GM21447 (cell line): Measurements from ENCODE around the gene SCPEP1.
"Not testable (repeated sequence)": the region's sequence is repeated elsewhere in the genome, so short reads cannot be mapped to it uniquely, and the experiment has no call there.

Experiments used
- ATAC-seq: cut with Tn5 transposase; IDR thresholded peaks from one replicate; pipeline ENCODE4 v1.9.1; 2021; ENCODE audit not compliant: unreplicated experiment

The SCPEP1 gene, protein sequence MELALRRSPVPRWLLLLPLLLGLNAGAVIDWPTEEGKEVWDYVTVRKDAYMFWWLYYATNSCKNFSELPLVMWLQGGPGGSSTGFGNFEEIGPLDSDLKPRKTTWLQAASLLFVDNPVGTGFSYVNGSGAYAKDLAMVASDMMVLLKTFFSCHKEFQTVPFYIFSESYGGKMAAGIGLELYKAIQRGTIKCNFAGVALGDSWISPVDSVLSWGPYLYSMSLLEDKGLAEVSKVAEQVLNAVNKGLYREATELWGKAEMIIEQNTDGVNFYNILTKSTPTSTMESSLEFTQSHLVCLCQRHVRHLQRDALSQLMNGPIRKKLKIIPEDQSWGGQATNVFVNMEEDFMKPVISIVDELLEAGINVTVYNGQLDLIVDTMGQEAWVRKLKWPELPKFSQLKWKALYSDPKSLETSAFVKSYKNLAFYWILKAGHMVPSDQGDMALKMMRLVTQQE

DNA sequence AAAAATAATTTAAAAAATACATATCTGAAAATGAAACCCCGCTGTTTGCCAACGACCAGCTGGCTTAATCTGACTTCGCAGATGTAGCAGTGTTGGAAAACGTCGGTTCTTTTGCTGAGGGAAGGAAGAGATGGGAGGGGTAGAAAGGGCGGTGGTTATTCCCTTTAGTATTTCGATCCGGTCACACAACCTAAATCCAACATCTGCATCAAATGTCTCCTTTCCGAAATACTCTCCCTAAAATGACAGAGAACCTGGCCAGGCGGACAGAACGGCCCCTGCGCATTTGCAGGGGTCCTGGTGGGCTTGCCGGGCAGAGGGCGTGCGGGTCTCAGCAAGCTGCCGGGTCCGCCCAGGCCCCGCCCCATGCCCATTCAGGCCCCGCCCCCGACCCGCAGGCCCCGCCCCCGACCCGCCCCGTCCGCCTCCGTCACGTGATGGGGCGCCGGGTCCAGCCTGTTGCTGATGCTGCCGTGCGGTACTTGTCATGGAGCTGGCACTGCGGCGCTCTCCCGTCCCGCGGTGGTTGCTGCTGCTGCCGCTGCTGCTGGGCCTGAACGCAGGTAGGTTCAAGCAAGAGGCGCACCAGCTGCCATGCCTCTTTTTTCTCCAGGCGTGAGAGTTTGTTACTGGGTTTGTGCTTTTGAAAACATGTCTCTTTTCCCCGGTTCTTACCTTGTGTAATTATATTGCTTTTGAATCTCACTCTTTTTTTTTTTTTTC, at the start of gene SCPEP1:
Gene SCPEP1, plus strand, starts transcription at position 459 of the 723 bp plus-strand sequence. Its CDS starts 29 bp downstream, at position 488.
- peak; percentile 68 for ATAC-seq

DNA sequence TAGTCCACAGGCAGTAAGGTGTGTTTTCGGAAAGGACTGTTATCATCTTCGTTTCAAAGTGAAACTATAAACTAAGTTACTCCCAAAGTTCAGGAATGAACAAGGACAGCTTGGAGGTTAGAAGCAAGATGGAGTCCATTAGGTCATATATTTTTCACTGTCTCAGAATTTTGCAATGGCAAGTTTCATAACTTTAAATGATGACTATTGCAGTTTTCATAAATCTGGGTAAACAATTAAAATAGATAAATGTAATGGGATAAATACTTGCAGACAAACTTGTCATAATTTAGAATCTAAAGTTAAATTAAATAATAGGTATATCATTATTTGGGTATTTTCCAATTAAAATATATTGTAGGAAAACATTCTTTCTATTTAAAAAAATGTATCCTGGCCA, 49.3 kb upstream of the SCPEP1 start:
- ATAC-seq: no peak

DNA sequence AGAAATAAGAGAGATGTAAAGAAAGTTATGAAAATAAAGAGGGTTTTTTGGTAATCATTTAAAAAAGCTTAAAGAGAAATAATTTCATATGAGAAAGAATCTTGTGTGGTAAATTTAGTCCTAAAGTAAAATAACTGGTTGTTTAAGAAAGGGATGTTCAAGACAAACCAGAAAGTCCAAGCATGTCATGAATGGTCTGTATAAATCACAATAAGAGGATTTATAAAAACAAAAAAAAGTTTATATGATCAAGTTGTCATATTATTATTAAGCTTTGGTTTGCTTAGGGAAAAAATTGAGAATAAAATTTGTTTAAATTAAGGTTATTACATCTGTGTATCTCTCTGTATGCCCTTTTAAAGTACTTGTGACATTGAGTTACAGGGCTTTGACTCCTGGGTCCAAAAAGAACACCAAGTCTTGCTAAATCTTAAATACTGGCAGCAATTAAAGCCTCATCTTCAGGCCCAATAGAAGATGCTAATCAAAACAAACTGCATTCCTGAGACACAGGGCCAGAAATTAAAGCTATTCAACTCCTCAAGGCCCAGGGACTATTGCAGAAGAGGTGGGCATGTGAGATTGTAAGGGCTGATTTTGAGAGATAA, 48.5 kb upstream of the SCPEP1 start:
- no peak for ATAC-seq

DNA sequence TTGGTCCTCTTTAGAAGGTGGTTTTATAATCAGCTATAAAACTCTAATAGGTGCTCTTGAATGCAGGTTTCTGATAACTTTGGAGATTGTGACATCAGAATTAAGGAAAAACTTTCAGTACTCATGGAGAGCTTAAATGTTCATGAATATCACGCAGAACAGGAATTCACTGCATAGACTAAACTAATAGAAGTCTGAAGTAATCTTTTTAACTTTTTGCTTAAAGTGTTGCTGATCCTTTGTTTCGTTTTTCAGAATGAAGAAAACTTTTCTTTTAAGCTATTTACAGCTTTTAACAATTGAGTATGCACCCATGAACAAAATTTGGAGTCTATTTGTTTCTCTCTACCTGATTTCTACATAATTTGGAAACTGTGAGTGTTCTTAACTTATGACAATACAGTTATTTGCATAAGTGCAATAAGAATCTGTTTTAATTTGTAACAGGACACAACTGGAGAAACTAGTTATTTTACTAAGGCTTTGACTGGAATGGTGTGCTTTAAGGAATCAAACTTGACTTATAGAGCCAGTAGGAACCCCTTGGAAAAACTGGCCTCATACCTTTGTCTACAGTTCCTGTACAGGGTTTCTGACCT, 47.1 kb upstream of the SCPEP1 start:
- ATAC-seq: no peak

DNA sequence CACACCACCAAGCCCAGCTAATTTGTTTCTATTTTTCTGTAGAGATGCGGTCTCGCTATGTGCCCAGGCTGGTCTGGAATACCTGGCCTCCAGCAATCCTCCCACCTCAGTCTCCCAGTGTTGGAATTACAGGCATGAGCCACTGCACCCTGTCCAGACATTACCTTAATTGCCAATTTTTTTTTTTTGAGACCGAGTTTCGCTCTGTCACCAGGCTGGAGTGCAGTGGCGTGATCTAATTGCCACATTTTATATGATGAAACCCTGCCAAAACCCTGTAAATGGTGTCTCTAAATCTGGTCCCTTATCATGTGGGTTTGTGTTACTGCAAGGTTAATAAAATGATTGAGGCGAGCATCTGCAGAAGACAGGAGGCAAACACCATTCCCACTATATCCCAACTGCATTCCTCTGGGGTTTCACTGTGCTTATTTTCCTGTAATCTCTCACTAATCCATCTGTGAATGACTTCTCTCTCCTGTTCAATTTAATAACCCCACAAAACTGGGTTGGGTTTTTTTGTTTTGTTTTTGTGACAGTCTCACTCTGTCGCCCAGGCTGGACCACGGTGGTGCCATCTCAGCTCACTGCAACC, 44.7 kb upstream of the SCPEP1 start:
- ATAC-seq: no peak

DNA sequence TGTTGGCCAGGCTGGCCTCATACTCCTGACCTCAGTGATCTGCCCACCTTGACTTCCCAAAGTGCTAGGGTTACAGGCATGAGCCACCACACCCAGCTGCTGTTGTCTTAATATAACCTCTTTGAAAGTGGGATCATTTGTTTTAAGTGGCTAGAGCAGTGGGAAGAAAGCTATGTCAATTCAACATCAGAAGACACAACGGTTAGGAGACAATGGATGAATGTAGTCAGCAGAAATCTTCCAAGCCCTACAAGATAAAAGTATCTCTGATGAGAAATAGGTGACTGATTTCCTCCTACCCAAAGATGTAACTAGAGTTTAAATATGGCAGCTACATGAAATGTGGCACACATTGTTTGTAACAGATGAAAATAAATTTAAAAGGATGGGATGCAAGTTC, 44.1 kb upstream of the SCPEP1 start:
- no peak for ATAC-seq

DNA sequence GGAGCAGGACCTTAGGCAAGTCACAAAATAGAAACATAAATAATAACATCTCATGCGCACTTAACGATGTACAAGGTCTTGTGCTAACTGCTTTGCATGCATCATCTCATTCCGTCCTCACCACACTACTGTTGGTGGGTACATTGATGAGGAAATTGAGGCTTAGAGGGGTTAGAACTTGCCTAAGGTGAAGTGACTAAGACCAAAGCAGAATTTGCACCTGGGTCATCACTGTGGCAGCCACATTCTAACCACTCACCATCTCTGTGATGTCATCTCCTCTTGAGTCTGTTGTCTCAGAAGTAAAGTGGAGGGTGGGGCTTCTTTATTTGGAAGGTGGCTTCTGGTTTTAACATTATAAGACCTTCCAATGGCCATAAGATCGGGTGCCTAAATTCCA, 43.7 kb upstream of the SCPEP1 start:
- no peak for ATAC-seq

DNA sequence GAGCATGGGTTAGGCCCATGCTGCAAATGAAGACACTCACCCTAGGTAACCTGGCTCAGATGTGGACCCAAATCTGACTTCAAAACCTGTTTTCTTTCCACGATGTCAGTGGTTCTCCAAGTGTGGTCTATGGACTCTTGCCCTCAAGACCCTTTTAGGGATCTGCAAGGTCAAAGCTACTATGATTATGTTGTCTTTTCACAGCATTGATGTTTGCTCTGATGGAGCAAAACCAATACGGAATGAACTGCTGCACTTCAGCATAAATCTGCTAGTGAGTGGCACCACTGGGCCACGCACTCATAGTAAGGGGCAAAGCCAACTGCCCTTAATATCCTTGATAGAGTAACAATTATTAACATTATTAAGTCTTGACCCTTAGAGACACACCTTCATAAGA, 42.5 kb upstream of the SCPEP1 start:
- no peak for ATAC-seq

DNA sequence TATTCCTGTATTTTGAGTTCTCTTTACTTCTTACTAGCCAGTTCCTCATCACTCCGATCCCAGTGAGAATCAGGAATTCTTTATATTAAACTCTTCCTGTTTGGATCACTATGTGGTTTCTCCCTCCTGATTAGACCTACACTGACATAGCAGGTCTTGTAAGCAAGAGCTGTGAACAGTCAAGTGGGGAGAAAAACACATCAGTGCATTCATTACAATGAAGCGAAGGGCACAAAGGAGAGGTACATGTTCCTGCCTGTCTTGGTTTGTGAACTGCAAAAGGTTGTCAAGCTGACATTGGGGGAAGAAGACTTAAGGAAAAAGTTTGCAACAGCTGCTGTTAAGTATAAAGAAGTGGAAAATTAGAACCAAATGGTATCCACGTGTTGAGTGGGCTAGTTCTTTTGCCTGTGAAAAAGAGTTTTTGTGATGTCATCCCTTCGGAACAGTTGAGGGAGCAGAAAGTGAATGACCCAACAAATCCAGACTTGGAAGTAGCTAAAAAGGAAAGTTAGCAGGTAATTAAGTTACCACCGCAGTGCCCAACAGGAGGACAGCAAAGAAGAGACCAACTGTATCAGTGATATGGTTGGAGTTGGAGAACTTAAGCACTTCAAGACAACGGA, 41.1 kb upstream of the SCPEP1 start:
- no peak for ATAC-seq

DNA sequence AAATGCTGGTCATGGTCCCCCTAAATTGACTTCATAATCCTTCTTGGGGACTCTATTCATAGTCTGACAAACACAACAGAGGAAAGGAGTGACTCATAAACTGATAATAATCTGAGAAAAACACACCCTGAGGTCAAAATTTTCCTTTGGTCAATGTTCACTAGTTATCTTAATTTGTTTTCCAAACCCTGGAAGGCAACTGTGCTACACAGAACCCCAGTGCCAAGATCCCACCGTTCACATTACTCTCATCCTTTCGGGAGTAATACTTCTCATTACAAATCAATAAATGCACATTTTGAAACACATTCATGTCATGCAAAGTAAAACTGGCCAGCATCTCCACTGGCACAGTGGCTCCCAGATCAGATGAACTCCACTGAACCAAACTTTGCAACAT, 40.2 kb upstream of the SCPEP1 start:
- no peak for ATAC-seq

DNA sequence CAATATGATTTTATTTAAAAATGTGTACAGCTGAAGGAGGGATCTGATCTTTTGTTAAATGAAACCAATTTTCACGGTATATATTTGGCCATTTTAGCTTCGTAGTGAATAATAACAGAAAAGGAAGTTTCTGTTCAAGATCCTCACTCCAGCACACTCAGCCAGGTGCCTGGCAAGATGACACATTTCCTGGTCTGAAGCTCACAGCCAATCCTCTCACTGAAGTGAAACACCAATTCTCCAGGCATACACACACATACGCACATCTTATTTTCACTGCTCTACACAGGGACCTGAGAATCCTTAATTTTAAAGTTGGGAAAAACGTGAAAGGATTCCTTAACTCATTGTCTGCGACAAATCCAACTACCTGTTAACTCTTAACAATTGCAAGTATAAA, 39.7 kb upstream of the SCPEP1 start:
- ATAC-seq: not testable (repeated sequence)

DNA sequence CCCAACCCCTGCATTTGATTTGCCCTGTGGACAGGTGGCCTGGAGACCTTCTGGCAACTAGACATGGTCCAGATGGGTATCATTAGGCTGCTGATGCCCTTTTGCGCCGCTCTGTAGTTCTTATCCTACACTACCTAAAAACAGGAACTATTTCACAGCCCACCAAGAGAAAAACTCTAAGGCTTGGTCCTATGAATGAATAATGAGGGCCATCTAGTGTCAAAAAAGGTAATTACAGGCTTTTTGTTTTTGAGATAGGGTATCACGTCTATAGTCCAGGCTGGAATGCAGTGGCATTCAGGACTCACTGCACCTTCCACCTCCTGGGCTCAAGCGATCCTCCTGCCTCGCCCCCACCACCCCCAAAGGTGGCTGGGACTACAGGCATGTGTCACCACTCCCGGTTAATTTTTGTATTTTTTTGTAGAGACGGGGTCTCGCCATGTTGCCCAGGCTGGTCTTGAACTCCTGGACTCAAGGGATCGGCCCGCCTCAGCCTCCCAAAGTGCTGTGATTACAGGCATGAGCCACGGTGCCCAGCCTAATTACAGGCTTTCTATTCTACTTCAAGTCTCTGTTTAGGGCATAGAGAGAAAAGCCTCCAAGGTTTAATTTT, 38.0 kb upstream of the SCPEP1 start:
- ATAC-seq: no peak

DNA sequence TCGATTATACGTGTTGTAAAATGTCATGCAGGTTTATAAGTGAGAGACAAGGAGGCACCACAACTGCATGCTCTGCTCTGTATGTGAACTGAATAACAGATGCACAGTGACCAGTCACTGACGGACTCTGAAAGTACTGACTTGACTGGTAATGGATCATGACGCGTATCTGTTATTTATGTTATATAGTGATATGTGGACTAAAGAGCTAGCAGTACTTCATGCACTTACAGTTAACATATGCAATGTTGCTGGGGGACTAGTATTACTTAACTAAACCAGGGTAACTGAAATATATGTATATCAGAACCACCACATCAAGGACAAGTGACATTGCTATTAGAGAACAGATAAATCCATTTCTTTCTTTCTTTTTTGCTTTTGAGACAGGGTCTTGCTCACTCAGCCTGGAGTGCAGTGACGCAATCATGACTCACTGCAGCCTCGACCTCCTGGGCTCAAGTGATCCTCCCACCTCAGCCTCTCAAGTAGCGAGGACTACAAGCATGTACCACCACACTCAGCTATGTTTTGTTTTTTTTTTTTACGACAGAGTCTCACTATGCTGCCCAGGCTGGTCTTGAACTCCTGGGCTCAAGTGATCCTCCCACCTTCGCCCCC, 34.3 kb upstream of the SCPEP1 start:
- no peak for ATAC-seq

DNA sequence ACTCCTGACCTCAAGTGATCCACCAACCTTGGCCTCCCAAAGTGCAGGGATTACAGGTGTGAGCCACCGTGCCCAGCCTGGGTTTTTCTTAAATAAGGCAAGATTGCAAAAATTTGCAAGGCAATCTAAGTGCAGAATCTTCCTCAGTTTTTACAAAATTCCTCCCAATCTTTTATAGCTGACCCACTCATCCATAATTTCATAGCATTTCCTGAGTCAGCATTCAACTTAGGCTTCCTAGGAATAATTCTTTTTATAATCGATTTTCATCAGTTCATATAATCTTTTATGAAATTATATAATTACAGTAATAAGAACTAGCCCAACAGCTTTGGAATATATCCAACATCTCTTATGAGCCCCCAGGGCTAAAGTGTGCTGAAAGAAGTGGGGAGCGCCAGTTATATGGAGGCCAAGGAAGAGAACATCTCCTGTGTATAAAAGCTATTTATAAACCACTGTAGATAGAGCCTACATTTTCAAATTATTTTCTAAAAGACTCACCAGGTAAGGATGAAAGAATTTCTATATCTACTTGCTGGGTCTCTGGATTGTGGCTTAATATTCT, 31.9 kb upstream of the SCPEP1 start:
- ATAC-seq: no peak

DNA sequence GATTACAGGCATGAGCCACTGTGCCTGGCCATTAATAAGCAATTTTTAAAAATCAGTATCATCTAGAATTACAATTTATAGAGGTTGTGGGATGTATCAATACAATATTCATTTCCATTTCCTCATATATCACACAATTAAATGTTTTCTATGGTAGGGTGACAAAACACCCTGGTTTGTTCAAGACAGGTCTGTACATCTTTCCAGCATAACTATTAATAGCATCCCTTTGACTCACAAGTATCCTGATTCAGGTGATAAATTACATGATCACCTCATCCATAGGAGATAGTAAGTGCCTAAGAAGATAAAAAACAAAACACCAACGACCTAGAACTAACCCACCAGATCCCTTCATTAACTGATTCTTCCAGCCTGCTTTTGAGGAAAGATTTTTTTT, 30.2 kb upstream of the SCPEP1 start:
- no peak for ATAC-seq

DNA sequence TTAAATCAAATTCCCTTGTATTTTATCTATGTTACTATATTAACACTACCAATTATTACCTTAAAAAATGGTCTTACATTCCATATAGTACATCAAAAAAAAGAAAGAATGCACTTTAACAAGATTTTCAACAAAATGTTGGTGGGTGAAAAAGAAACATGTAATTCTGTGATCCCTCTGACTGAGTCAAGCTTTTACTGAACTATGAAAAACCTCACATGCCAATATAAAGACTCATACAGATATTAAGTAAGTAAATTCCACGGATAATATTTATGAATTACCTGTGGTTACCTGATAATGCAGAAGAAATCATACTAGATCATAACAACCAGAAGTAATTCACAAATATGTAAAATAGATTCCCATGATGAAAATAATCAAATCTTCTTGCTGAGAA, 29.4 kb upstream of the SCPEP1 start:
- no peak for ATAC-seq

DNA sequence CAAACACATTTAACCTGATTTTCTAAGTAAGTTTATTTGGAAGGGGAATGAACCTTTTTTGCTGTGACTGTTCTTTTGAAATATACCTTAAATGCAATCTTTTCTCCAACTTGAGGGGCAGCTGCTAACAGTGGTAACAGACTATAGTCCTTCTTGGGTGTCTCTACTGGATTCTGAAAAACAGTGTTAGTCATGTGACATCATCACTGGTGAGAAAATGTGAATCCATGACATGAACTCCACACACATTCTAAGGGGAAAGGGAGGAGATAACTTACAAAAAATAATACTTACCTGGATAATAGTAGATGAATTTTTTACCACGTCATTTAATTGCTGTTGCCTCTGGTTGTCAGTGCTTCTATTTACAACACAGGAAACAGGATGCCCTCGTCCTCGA, 28.3 kb upstream of the SCPEP1 start:
- ATAC-seq: no peak

DNA sequence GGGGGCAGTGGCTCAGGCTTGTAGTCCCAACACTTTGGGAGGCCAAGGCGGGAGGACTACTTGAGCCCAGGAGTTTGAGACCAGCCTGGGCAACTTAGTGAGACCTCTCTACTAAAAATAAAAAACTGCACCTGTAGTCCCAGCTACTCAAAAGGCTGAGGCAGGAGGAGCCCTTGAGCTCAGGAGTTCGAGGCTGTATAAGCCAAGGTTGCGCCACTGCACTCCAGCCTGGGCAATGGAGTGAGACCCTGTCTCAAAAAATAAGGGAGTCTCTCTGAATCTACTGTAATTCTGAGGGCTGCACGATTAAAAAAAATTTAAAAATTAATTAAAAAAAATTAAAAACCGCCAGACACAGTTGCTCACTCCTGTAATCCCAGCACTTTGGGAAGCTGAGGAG, 20.9 kb upstream of the SCPEP1 start:
- no peak for ATAC-seq
